Posterior vena cava (tissue), 2 donors: ENCODE results near the gene ELK3. TPM values are rescaled to one million over a fixed set of nuclear protein-coding genes. Genes with fewer than 3 reads are reported as not detected.
A peak's percentile ranks its signal among the peaks of the same experiment; 100 is the strongest.

Experiments used
- DNase-seq: peaks from one replicate; pipeline ENCODE4 v3.0.0-alpha.2; 2020; ENCODE audit warnings: low spot score
- intact Hi-C, 2 donors: fragments of 100-400 bp; cut with DNase I; formaldehyde crosslinking; loops; one replicate each; pipeline versions ENCODE4 v1.14.1 to v1.14.2; 2022 to 2023
- long read RNA-seq, 2 donors: library from polyadenylated mRNA; unstranded; transcript quantifications; one replicate each; pipeline ENCODE4 v2.0.0, GENCODE V29; 2020 to 2021
- total RNA-seq, 2 donors: library from RNA; stranded (reverse); fragmentation: NEBNext Ultra II Directional; extraction: Animal tissue kit (Norgen Biotek cat#: 25700); gene quantifications; one replicate each; pipeline ENCODE4 v1.2.1, GENCODE V29; 2021
- donor health status: DM: yes; HTN: yes; CAD: no.
- donor health status: DM: yes; HTN: yes; CAD: no.

Gene ELK3
- total RNA-seq, result 10 to 100 TPM; 60.6 to 77.3 TPM
- long read RNA-seq, donor 1, full-length matches to known transcripts, result 5 of 26 reads
- long read RNA-seq, donor 1, partial matches to known transcripts, result 13 of 26 reads
- long read RNA-seq, donor 1, other reads (novel, unspliced or antisense), result 8 of 26 reads
- long read RNA-seq, donor 2, full-length matches to known transcripts, result 8 of 13 reads
- long read RNA-seq, donor 2, partial matches to known transcripts, result 4 of 13 reads
- long read RNA-seq, donor 2, other reads (novel, unspliced or antisense), result 1 of 13 reads

- peak; percentile 91 for DNase-seq
- intact Hi-C loops, result no loop called here
These were observed at the start of gene ELK3 for GRCh38 chr12:96193725-96194575. ELK3 (plus strand) TSS chr12:96194375.

GRCh38 chr12:96146747-96147146 lies 47.4 kb upstream of the ELK3 start:
- DNase-seq, result no peak
- intact Hi-C loops, result no loop called here

GRCh38 chr12:96150442-96150841 lies 43.7 kb upstream of the ELK3 start:
- no peak for DNase-seq
- intact Hi-C loops, result no loop called here

GRCh38 chr12:96152164-96152563 lies 42.0 kb upstream of the ELK3 start:
- DNase-seq, result no peak
- intact Hi-C loops, result no loop called here

GRCh38 chr12:96153131-96153725 lies 40.9 kb upstream of the ELK3 start:
- no peak for DNase-seq
- intact Hi-C loops, result no loop called here

GRCh38 chr12:96155181-96155580 lies 39.0 kb upstream of the ELK3 start:
- intact Hi-C loops, result no loop called here
- no peak for DNase-seq

GRCh38 chr12:96155781-96156180 lies 38.4 kb upstream of the ELK3 start:
- intact Hi-C loops, result no loop called here
- no peak for DNase-seq

- intact Hi-C loops, result no loop called here
- no peak for DNase-seq
These were observed 38.0 kb upstream of the ELK3 start for GRCh38 chr12:96156211-96156610.

GRCh38 chr12:96157427-96157826 lies 36.7 kb upstream of the ELK3 start:
- intact Hi-C loops, result no loop called here
- DNase-seq, result no peak

- DNase-seq, result no peak
- intact Hi-C loops, result no loop called here
These were observed 29.0 kb upstream of the ELK3 start for GRCh38 chr12:96164951-96165811.

- intact Hi-C loops, result no loop called here
These were observed 27.4 kb upstream of the ELK3 start for GRCh38 chr12:96166765-96167164.

GRCh38 chr12:96167492-96167891 lies 26.7 kb upstream of the ELK3 start:
- intact Hi-C loops, result no loop called here
- no peak for DNase-seq

More at GRCh38 chr12:96166765-96167164, 27.4 kb upstream of the ELK3 start:
- DNase-seq, result no peak

- no peak for DNase-seq
- intact Hi-C loops, result no loop called here
These were observed 23.8 kb upstream of the ELK3 start for GRCh38 chr12:96170328-96170727.

- no peak for DNase-seq
- intact Hi-C loops, result no loop called here
These were observed 23.4 kb upstream of the ELK3 start for GRCh38 chr12:96170762-96171161.

GRCh38 chr12:96171905-96172304 lies 22.3 kb upstream of the ELK3 start:
- intact Hi-C loops, result no loop called here

GRCh38 chr12:96172981-96173380 lies 21.2 kb upstream of the ELK3 start:
- DNase-seq, result no peak
- intact Hi-C loops, result no loop called here

More at GRCh38 chr12:96171905-96172304, 22.3 kb upstream of the ELK3 start:
- no peak for DNase-seq

- DNase-seq, result no peak
- intact Hi-C loops, result no loop called here
These were observed 17.6 kb upstream of the ELK3 start for GRCh38 chr12:96176575-96176974.

GRCh38 chr12:96177013-96177412 lies 17.2 kb upstream of the ELK3 start:
- intact Hi-C loops, result no loop called here
- DNase-seq, result no peak

GRCh38 chr12:96183734-96184370 lies 10.3 kb upstream of the ELK3 start:
- intact Hi-C loops, result no loop called here

More at GRCh38 chr12:96183734-96184370, 10.3 kb upstream of the ELK3 start:
- no peak for DNase-seq
